ENCODE results near the gene NGEF. TPM values are rescaled to one million over a fixed set of nuclear protein-coding genes. Genes with fewer than 3 reads are reported as not detected.

NGEF gene
- total and polyA plus RNA-seq, 2 donors (not counting 1 experiment from before 2014, with no cell fraction given): under 0.01 to 0.24 TPM

DNA sequence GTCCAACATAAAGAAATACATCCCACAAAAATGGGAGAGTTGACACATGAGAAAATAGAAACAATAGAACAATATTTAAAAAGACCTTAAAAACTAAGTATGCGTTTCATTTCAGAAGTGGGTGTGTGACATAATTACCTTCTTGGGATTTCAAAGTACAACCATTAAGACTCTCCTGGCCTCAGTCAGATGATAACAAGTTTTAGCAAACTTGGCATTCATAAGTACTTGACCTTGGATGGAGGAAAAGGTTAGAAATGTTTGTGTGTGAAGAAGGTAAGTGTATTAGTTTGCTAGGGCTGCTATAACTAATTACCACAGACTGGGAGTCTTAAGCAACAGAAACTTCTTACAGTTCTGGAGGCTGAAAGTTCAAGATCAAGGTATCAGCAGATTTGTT lies 4.9 kb upstream of the NGEF start:
- H2AFZ ChIP-seq (ENCODE audit: low read length): no peak overlapping the region
- H3K4me1 ChIP-seq (ENCODE audit: control insufficient read depth, extremely low read depth, insufficient read depth, low read length): no peaks in the 10 kb centered on the region
- no peaks in the 10 kb centered on the region for H4K20me1 ChIP-seq (ENCODE audit: control insufficient read depth, extremely low read depth, insufficient read depth, low read length)
- no peaks in the 10 kb centered on the region for H3K9me3 ChIP-seq (ENCODE audit: control insufficient read depth, insufficient read depth, low read depth, low read length)
- H3K27me3 ChIP-seq (ENCODE audit: control insufficient read depth, insufficient read depth, low read length): no peaks in the 10 kb centered on the region
- H3K36me3 ChIP-seq (ENCODE audit: control insufficient read depth, insufficient read depth, low read length): no peaks in the 10 kb centered on the region
- H3K79me2 ChIP-seq (ENCODE audit: control insufficient read depth, insufficient read depth, low read length): no peaks in the 10 kb centered on the region
- no peak for DNase-seq (ENCODE audit: low read depth in 2 of 2)
- H3K9ac ChIP-seq (ENCODE audit: insufficient read depth, low read length): no peak overlapping the region
- no peak overlapping the region for H3K27ac ChIP-seq (ENCODE audit: insufficient read depth, low read length)
- H3K4me2 ChIP-seq (ENCODE audit: extremely low read depth, insufficient read depth, low read length): no peak overlapping the region
- TF ChIP-seq, protein P1, sequence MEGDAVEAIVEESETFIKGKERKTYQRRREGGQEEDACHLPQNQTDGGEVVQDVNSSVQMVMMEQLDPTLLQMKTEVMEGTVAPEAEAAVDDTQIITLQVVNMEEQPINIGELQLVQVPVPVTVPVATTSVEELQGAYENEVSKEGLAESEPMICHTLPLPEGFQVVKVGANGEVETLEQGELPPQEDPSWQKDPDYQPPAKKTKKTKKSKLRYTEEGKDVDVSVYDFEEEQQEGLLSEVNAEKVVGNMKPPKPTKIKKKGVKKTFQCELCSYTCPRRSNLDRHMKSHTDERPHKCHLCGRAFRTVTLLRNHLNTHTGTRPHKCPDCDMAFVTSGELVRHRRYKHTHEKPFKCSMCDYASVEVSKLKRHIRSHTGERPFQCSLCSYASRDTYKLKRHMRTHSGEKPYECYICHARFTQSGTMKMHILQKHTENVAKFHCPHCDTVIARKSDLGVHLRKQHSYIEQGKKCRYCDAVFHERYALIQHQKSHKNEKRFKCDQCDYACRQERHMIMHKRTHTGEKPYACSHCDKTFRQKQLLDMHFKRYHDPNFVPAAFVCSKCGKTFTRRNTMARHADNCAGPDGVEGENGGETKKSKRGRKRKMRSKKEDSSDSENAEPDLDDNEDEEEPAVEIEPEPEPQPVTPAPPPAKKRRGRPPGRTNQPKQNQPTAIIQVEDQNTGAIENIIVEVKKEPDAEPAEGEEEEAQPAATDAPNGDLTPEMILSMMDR (conservative IDR thresholded peaks at IDR 0.05 in 1 of 2, IDR thresholded peaks at IDR 0.05 in 1 of 2; ENCODE audit: low read depth in 1 of 2, low read length in 2 of 2): no peak
- TF ChIP-seq EZH2 (IDR thresholded peaks at IDR 0.05; ENCODE audit: low read length, missing control alignments): no peak
- H3K4me3 ChIP-seq (replicated peaks in 1 of 4; ENCODE audit: control extremely low read depth in 1 of 4, insufficient read depth in 1 of 4, low read depth in 3 of 4, low read length in 4 of 4): no peak overlapping the region

DNA sequence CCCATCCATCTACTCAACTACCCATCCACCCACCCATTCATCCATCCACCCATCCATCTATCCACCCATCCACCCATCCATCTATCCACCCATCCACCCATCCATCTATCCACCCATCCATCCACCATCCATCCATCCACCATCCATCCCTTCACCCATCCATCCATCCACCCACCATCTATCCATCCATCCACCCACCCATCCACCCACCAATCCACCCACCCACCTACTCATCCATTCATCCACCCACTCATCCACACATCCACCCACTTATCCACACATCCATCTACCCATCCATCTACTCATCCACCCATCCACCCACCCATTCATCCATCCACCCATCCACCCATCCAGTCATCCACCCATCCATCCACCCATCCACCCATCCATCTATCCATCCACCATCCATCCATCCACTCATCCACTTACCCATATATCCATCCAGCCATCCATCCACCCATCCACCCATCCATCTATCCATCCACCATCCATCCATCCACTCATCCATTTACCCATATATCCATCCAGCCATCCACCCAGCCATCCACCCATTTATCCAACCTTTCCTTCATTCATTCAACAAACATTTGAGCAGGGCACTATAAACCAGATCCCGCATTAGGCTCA lies 2.1 kb upstream of the NGEF start:
- Histone ChIP-seq H3K27me3 (ENCODE audit: control insufficient read depth, insufficient read depth, low read length) (no peaks in the 10 kb centered on the region), H4K20me1 (ENCODE audit: control insufficient read depth, extremely low read depth, insufficient read depth, low read length) (no peaks in the 10 kb centered on the region), H2AFZ (ENCODE audit: low read length) (no peak overlapping the region), H3K4me1 (ENCODE audit: control insufficient read depth, extremely low read depth, insufficient read depth, low read length) (no peaks in the 10 kb centered on the region), H3K9ac (ENCODE audit: insufficient read depth, low read length) (no peak overlapping the region), H3K9me3 (ENCODE audit: control insufficient read depth, insufficient read depth, low read depth, low read length) (no peaks in the 10 kb centered on the region), H3K4me2 (ENCODE audit: extremely low read depth, insufficient read depth, low read length) (no peak overlapping the region), H3K27ac (ENCODE audit: insufficient read depth, low read length) (no peak overlapping the region), H3K36me3 (ENCODE audit: control insufficient read depth, insufficient read depth, low read length) (no peaks in the 10 kb centered on the region), H3K4me3 (replicated peaks in 1 of 4; ENCODE audit: control extremely low read depth in 1 of 4, insufficient read depth in 1 of 4, low read depth in 3 of 4, low read length in 4 of 4) (no peak overlapping the region), H3K79me2 (ENCODE audit: control insufficient read depth, insufficient read depth, low read length) (no peaks in the 10 kb centered on the region)
- TF ChIP-seq, protein P1 (conservative IDR thresholded peaks at IDR 0.05 in 1 of 2, IDR thresholded peaks at IDR 0.05 in 1 of 2; ENCODE audit: low read depth in 1 of 2, low read length in 2 of 2): no peak
- no peak for TF ChIP-seq EZH2 (IDR thresholded peaks at IDR 0.05; ENCODE audit: low read length, missing control alignments)
- DNase-seq (ENCODE audit: low read depth in 2 of 2): no peak

DNA sequence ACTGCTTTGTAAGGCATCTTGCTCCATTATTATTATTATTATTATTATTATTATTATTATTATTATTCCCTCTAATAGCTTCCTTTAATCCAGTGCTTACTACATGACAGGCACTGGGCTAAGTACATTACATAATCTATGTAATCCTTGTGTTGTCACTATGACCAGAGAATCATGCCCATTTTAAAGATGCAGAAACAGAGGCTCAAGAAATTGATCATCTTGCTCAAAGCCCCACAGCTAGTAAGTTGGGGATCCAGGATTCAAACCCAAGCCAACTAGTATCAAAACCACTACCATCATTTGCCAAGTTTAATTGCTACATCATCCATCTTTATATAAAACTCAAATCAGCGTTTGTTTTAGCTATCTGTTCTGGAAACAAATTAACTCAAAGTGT lies 594 bp upstream of the NGEF start:
- no peaks in the 10 kb centered on the region for H4K20me1 ChIP-seq (ENCODE audit: control insufficient read depth, extremely low read depth, insufficient read depth, low read length)

More for the DNA sequence above, 594 bp upstream of the NGEF start:
- H3K4me2 ChIP-seq (ENCODE audit: extremely low read depth, insufficient read depth, low read length): no peak overlapping the region
- no peaks in the 10 kb centered on the region for H3K4me1 ChIP-seq (ENCODE audit: control insufficient read depth, extremely low read depth, insufficient read depth, low read length)
- H3K9ac ChIP-seq (ENCODE audit: insufficient read depth, low read length): no peak overlapping the region
- no peaks in the 10 kb centered on the region for H3K36me3 ChIP-seq (ENCODE audit: control insufficient read depth, insufficient read depth, low read length)
- no peak overlapping the region for H3K4me3 ChIP-seq (replicated peaks in 1 of 4; ENCODE audit: control extremely low read depth in 1 of 4, insufficient read depth in 1 of 4, low read depth in 3 of 4, low read length in 4 of 4)
- no peak for DNase-seq (ENCODE audit: low read depth in 2 of 2)
- no peaks in the 10 kb centered on the region for H3K9me3 ChIP-seq (ENCODE audit: control insufficient read depth, insufficient read depth, low read depth, low read length)
- no peaks in the 10 kb centered on the region for H3K27me3 ChIP-seq (ENCODE audit: control insufficient read depth, insufficient read depth, low read length)
- H2AFZ ChIP-seq (ENCODE audit: low read length): no peak overlapping the region
- no peak for TF ChIP-seq EZH2 (IDR thresholded peaks at IDR 0.05; ENCODE audit: low read length, missing control alignments)
- TF ChIP-seq, protein P1 (conservative IDR thresholded peaks at IDR 0.05 in 1 of 2, IDR thresholded peaks at IDR 0.05 in 1 of 2; ENCODE audit: low read depth in 1 of 2, low read length in 2 of 2): no peak
- H3K79me2 ChIP-seq (ENCODE audit: control insufficient read depth, insufficient read depth, low read length): no peaks in the 10 kb centered on the region
- no peak overlapping the region for H3K27ac ChIP-seq (ENCODE audit: insufficient read depth, low read length)

Measured in fibroblast of lung (primary cell).